MM.1S (cell line): ENCODE results near the gene COL24A1.
A peak's percentile ranks its signal among the peaks of the same experiment; 100 is the strongest.
"Not testable (repeated sequence)": the region's sequence is repeated elsewhere in the genome, so short reads cannot be mapped to it uniquely, and the experiment has no call there.

Experiments used
- DNase-seq: peaks from one replicate; pipeline ENCODE4 v3.0.0-alpha.2; 2015
- H2AFZ ChIP-seq: fragments of 300-600 bp; sonication (generic); 2 replicates; pipeline ENCODE4 v1.6.0; 2016; ENCODE audit warnings: antibody characterized with exemption, low read length
- H3F3A ChIP-seq: fragments of 300-600 bp; sonication (generic); 2 replicates; pipeline ENCODE4 v1.6.1; 2016; ENCODE audit warnings: mild to moderate bottlenecking, antibody characterized with exemption, low read length, moderate library complexity, mixed read lengths; ENCODE audit not compliant: insufficient read depth
- H3K27ac ChIP-seq: fragments of 300-600 bp; sonication (generic); 2 replicates; pipeline ENCODE4 v1.5.1; 2016; ENCODE audit warnings: mild to moderate bottlenecking, low read length
- H3K27me3 ChIP-seq: fragments of 300-600 bp; sonication (generic); replicated peaks from 2 replicates; pipeline ENCODE4 v1.6.0; 2016; ENCODE audit warnings: low read length; ENCODE audit not compliant: insufficient read depth
- H3K36me3 ChIP-seq: fragments of 300-600 bp; sonication (generic); replicated peaks from 2 replicates; pipeline ENCODE4 v1.6.1; 2016; ENCODE audit warnings: mild to moderate bottlenecking, low read length, mixed read lengths; ENCODE audit not compliant: insufficient read depth
- H3K4me1 ChIP-seq: fragments of 300-600 bp; sonication (generic); 2 replicates; pipeline ENCODE4 v1.6.1; 2016; ENCODE audit warnings: low read length, mixed read lengths
- H3K4me2 ChIP-seq: fragments of 300-600 bp; sonication (generic); 2 replicates; pipeline ENCODE4 v1.6.0; 2016; ENCODE audit warnings: low read depth, low read length
- H3K4me3 ChIP-seq: fragments of 300-600 bp; sonication (generic); 2 replicates; pipeline ENCODE4 v1.5.1; 2016; ENCODE audit warnings: low read length, mixed read lengths
- H3K79me2 ChIP-seq: fragments of 300-600 bp; sonication (generic); 2 replicates; pipeline ENCODE4 v1.6.1; 2016; ENCODE audit warnings: mixed run types, low read length, mixed read lengths
- H3K9ac ChIP-seq: fragments of 300-600 bp; sonication (generic); 2 replicates; pipeline ENCODE4 v1.6.1; 2016; ENCODE audit warnings: low read length, mixed read lengths
- H3K9me2 ChIP-seq: fragments of 300-600 bp; sonication (generic); replicated peaks from 2 replicates; pipeline ENCODE4 v1.6.1; 2016; ENCODE audit warnings: mild to moderate bottlenecking, low read length, mixed read lengths; ENCODE audit not compliant: insufficient read depth
- H3K9me3 ChIP-seq: fragments of 300-600 bp; sonication (generic); replicated peaks from 2 replicates; pipeline ENCODE4 v1.6.1; 2016; ENCODE audit warnings: mild to moderate bottlenecking, low read length, mixed read lengths; ENCODE audit not compliant: insufficient read depth
- H4K20me1 ChIP-seq: fragments of 300-600 bp; sonication (generic); 2 replicates; pipeline ENCODE4 v1.6.1; 2016; ENCODE audit warnings: mild to moderate bottlenecking, low read length, moderate library complexity, mixed read lengths; ENCODE audit not compliant: insufficient read depth
- EZH2 ChIP-seq: fragments of 300-600 bp; sonication (generic); optimal IDR thresholded peaks from 2 replicates; pipeline ENCODE3; 2017; ENCODE audit warnings: low read depth, mild to moderate bottlenecking, antibody characterized with exemption, low read length, mixed read lengths
- EZH2phosphoT487 ChIP-seq: fragments of 300-600 bp; sonication (generic); IDR thresholded peaks from 2 replicates; pipeline ENCODE4 v1.6.1; 2018; ENCODE audit warnings: antibody characterized with exemption, low read length
- TF ChIP-seq, protein P1 (sequence below): fragments of 300-600 bp; sonication (generic); IDR thresholded peaks from 2 replicates; pipeline ENCODE4 v1.5.1; 2016; ENCODE audit warnings: antibody characterized with exemption, low read length, mixed read lengths

COL24A1 gene

DNA sequence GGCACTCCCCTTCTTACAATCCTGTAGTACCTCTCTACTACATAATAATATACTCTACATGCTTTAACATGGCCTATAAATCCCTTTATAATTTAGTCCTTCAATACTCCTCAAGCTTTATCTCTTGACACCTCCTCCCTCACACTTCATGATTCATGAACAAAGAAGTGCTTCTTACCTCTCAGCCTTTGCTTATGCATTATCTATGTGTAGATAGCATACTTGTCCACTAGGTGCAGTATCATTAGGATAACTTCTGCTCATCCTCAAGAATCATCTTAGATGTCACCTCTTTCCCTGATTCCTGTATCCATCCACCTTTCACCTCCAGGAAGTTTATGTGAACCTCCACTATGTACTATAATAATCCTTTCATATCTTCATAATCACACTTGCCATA is 74.4 kb downstream of the COL24A1 start:
- no peaks in the 10 kb centered on the region for H4K20me1 ChIP-seq
- no peaks in the 10 kb centered on the region for H3K27me3 ChIP-seq
- no peaks in the 10 kb centered on the region for H3K9me3 ChIP-seq
- no peak overlapping the region for H3K4me2 ChIP-seq
- peaks cover 14% of the 10 kb centered on the region for H3K4me1 ChIP-seq
- no peak overlapping the region for H3K27ac ChIP-seq
- no peak overlapping the region for H2AFZ ChIP-seq
- DNase-seq: no peak
- H3K9me2 ChIP-seq: no peaks in the 10 kb centered on the region
- H3K9ac ChIP-seq: no peak overlapping the region
- TF ChIP-seq EZH2 (no peak), EZH2phosphoT487 (no peak)
- TF ChIP-seq, protein P1, sequence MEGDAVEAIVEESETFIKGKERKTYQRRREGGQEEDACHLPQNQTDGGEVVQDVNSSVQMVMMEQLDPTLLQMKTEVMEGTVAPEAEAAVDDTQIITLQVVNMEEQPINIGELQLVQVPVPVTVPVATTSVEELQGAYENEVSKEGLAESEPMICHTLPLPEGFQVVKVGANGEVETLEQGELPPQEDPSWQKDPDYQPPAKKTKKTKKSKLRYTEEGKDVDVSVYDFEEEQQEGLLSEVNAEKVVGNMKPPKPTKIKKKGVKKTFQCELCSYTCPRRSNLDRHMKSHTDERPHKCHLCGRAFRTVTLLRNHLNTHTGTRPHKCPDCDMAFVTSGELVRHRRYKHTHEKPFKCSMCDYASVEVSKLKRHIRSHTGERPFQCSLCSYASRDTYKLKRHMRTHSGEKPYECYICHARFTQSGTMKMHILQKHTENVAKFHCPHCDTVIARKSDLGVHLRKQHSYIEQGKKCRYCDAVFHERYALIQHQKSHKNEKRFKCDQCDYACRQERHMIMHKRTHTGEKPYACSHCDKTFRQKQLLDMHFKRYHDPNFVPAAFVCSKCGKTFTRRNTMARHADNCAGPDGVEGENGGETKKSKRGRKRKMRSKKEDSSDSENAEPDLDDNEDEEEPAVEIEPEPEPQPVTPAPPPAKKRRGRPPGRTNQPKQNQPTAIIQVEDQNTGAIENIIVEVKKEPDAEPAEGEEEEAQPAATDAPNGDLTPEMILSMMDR: peak; percentile 34
- H3K79me2 ChIP-seq: no peaks in the 10 kb centered on the region
- H3K4me3 ChIP-seq: no peak overlapping the region
- no peaks in the 10 kb centered on the region for H3K36me3 ChIP-seq
- no peaks in the 10 kb centered on the region for H3F3A ChIP-seq

GRCh38 chr1:86072474-86072873 is 84.1 kb downstream of the COL24A1 start:
- H3F3A ChIP-seq, H3K9ac ChIP-seq, H2AFZ ChIP-seq, H3K4me2 ChIP-seq, H3K4me1 ChIP-seq, H3K4me3 ChIP-seq, H3K9me3 ChIP-seq, H3K79me2 ChIP-seq, DNase-seq, H3K27me3 ChIP-seq, H4K20me1 ChIP-seq, H3K27ac ChIP-seq, H3K9me2 ChIP-seq, H3K36me3 ChIP-seq: not testable (repeated sequence)

DNA sequence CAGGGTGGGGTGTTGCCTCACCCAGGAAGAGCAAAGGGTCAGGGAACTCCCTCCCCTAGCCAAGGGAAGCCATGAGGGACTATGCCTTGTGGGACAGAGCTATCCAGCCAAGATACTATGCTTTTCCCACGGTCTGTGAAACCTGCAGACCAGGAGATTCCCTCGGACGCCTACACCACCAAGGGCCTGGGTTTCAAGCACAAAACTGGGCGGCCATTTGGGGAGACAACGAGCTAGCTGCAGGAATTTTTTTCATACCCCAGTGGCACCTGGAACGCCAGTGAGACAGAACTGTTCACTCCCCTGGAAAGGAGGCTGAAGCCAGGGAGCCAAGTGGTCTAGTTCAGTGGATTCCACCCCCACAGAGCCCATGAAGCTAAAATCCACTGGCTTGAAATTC is 84.7 kb downstream of the COL24A1 start:
- H3K9ac ChIP-seq, H2AFZ ChIP-seq, DNase-seq, H3K27me3 ChIP-seq, H3K9me2 ChIP-seq, H3K79me2 ChIP-seq, H3K36me3 ChIP-seq, H4K20me1 ChIP-seq, H3K4me2 ChIP-seq, H3K4me1 ChIP-seq, H3K4me3 ChIP-seq, H3K9me3 ChIP-seq, H3F3A ChIP-seq, H3K27ac ChIP-seq: not testable (repeated sequence)

DNA sequence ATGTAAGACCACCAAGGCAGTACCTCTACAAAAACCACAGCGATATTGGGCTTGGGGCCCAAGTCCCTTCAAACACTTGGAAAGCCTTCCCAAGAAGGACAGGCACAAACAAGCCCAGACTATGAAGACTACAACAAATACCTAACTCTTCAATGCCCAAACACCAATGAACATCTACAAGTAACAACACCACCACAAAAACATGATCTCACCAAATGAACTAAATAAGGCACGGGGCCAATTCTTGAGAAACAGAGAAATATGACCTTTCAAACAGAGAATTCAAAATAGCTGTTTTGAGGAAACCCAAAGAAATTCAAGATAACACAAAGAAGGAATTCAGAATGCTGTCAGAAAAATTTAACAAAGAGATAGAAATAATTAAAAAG is 86.8 kb downstream of the COL24A1 start:
- Histone ChIP-seq H3K9me3 (no peaks in the 10 kb centered on the region; the same call in 1 of the 2 replicates), H3K79me2 (no peaks in the 10 kb centered on the region), H3K4me2 (no peak overlapping the region), H4K20me1 (no peaks in the 10 kb centered on the region), H3K27ac (no peak overlapping the region), H3K9ac (no peak overlapping the region), H3K4me1 (no peaks in the 10 kb centered on the region), H3K36me3 (no peaks in the 10 kb centered on the region), H3K27me3 (no peaks in the 10 kb centered on the region), H3K9me2 (no peaks in the 10 kb centered on the region), H3F3A (no peaks in the 10 kb centered on the region), H3K4me3 (no peak overlapping the region), H2AFZ (no peak overlapping the region)
- DNase-seq: no peak
- TF ChIP-seq EZH2 (no peak), EZH2phosphoT487 (no peak)
- TF ChIP-seq, protein P1: no peak
